IMR-90 (cell line): ENCODE measurements around the gene GPC6.

Experiments used
- BHLHE40 ChIP-seq: fragments of 150-350 bp; IDR thresholded peaks from 2 replicates; pipeline ENCODE4 v1.6.1; 2016; ENCODE audit warnings: mild to moderate bottlenecking, low read depth, low read length
- CEBPB ChIP-seq: IDR thresholded peaks from 2 replicates; pipeline ENCODE4 v1.6.1; 2012; ENCODE audit warnings: low read depth, low read length, improper control_type of control experiment
- CHD1 ChIP-seq: IDR thresholded peaks from 2 replicates; pipeline ENCODE4 v1.6.1; 2012; ENCODE audit warnings: low read depth, low read length, improper control_type of control experiment
- CTCF ChIP-seq: conservative IDR thresholded peaks from 2 replicates; pipeline ENCODE4 v1.5.1; 2012; ENCODE audit warnings: mild to moderate bottlenecking, low read depth, low read length, improper control_type of control experiment
- ELK1 ChIP-seq: fragments of 150-350 bp; IDR thresholded peaks from 2 replicates; pipeline ENCODE4 v1.6.1; 2016; ENCODE audit warnings: low read depth, mild to moderate bottlenecking, low read length, moderate library complexity, borderline replicate concordance
- MAFK ChIP-seq: IDR thresholded peaks from 2 replicates; pipeline ENCODE4 v1.6.1; 2012; ENCODE audit warnings: low read depth, low read length, improper control_type of control experiment
- MAZ ChIP-seq: IDR thresholded peaks from 2 replicates; pipeline ENCODE4 v1.6.1; 2012; ENCODE audit warnings: low read depth, mild to moderate bottlenecking, low read length, improper control_type of control experiment, moderate library complexity, borderline replicate concordance
- POLR2A ChIP-seq: IDR thresholded peaks from 2 replicates; pipeline ENCODE4 v1.6.1; 2012; ENCODE audit warnings: mild to moderate bottlenecking, low read depth, low read length
- RAD21 ChIP-seq: IDR thresholded peaks from 2 replicates; pipeline ENCODE4 v1.6.1; 2012; ENCODE audit warnings: low read length, improper control_type of control experiment
- RCOR1 ChIP-seq: IDR thresholded peaks from 2 replicates; pipeline ENCODE4 v1.6.1; 2012; ENCODE audit warnings: mild to moderate bottlenecking, low read length, improper control_type of control experiment; ENCODE audit not compliant: insufficient replicate concordance
- RFX5 ChIP-seq: IDR thresholded peaks from 2 replicates; pipeline ENCODE4 v1.8.0; 2012; ENCODE audit warnings: low read depth, mild to moderate bottlenecking, low read length, moderate library complexity
- SMC3 ChIP-seq: fragments of 150-350 bp; IDR thresholded peaks from 2 replicates; pipeline ENCODE4 v1.6.1; 2016; ENCODE audit warnings: low read depth, mild to moderate bottlenecking, antibody characterized with exemption, low read length, moderate library complexity
- USF2 ChIP-seq: fragments of 150-350 bp; IDR thresholded peaks from 2 replicates; pipeline ENCODE4 v1.6.1; 2017; ENCODE audit warnings: mild to moderate bottlenecking, antibody characterized with exemption, low read length, low read depth

GRCh38 chr13:94313321-94313910, 1086.8 kb downstream of the GPC6 start:
- no peak for TF ChIP-seq MAZ
- no peak for TF ChIP-seq ELK1
- no peak for TF ChIP-seq CTCF
- no peak for TF ChIP-seq RFX5
- no peak for TF ChIP-seq CEBPB
- no peak for TF ChIP-seq CHD1
- TF ChIP-seq POLR2A = no peak
- TF ChIP-seq RCOR1 = no peak
- no peak for TF ChIP-seq BHLHE40
- no peak for TF ChIP-seq SMC3
- TF ChIP-seq USF2 = no peak
- TF ChIP-seq MAFK = no peak
- no peak for TF ChIP-seq RAD21
